Neural progenitor cell (in vitro differentiated cells): ENCODE data around the gene PLEKHG2. TPM values are rescaled to one million over a fixed set of nuclear protein-coding genes. Genes with fewer than 3 reads are reported as not detected.

ENCODE experiments used
- DNase-seq: peaks from one replicate; pipeline ENCODE4 v3.0.0-alpha.2; 2016; ENCODE audit warnings: low spot score
- H2AFZ ChIP-seq: fragments of 200-600 bp; sonication (generic); replicated peaks from 2 replicates; pipeline ENCODE4 v1.6.1; 2016; ENCODE audit warnings: antibody characterized with exemption
- H3F3A ChIP-seq: fragments of 200-600 bp; sonication (generic); 2 replicates; pipeline ENCODE4 v1.6.1; 2016; ENCODE audit warnings: antibody characterized with exemption, low read depth
- H3K27ac ChIP-seq: fragments of 200-600 bp; sonication (generic); 2 replicates; pipeline ENCODE4 v1.5.1; 2016; ENCODE audit warnings: mild to moderate bottlenecking
- H3K27me3 ChIP-seq: fragments of 200-600 bp; sonication (generic); 2 replicates; pipeline ENCODE4 v1.6.1; 2016; ENCODE audit warnings: mild to moderate bottlenecking, moderate library complexity
- H3K36me3 ChIP-seq: fragments of 200-600 bp; sonication (generic); 2 replicates; pipeline ENCODE4 v1.5.1; 2016
- H3K4me1 ChIP-seq: fragments of 200-600 bp; sonication (generic); 2 replicates; pipeline ENCODE4 v1.6.1; 2016; ENCODE audit warnings: mixed run types
- H3K4me2 ChIP-seq: fragments of 200-600 bp; sonication (generic); 2 replicates; pipeline ENCODE4 v1.6.1; 2016
- H3K4me3 ChIP-seq: fragments of 200-600 bp; sonication (generic); 2 replicates; pipeline ENCODE4 v1.5.1; 2016
- H3K79me2 ChIP-seq: fragments of 200-600 bp; sonication (generic); 2 replicates; pipeline ENCODE4 v1.6.1; 2016; ENCODE audit warnings: low read depth
- H3K9ac ChIP-seq: fragments of 200-600 bp; sonication (generic); 2 replicates; pipeline ENCODE4 v1.6.1; 2016
- H3K9me3 ChIP-seq: fragments of 200-600 bp; sonication (generic); 2 replicates; pipeline ENCODE4 v1.5.1; 2016; ENCODE audit warnings: low read depth
- H4K20me1 ChIP-seq: fragments of 200-600 bp; sonication (generic); 2 replicates; pipeline ENCODE4 v1.6.1; 2016; ENCODE audit warnings: low read depth
- H3K27ac Mint-ChIP-seq: 3 replicates; pipeline ENCODE4 v1.8.0; 2021; ENCODE audit warnings: mixed read lengths
- H3K27me3 Mint-ChIP-seq: 2 replicates; pipeline ENCODE4 v1.8.0; 2022; ENCODE audit warnings: low read depth, mild to moderate bottlenecking, inconsistent platforms, moderate library complexity, mixed read lengths; ENCODE audit not compliant: insufficient read depth
- H3K36me3 Mint-ChIP-seq: 3 replicates; pipeline ENCODE4 v1.8.0; 2021; ENCODE audit warnings: mixed read lengths
- H3K4me1 Mint-ChIP-seq: 3 replicates; pipeline ENCODE4 v1.8.0; 2021; ENCODE audit warnings: mixed read lengths
- H3K4me3 Mint-ChIP-seq: 3 replicates; pipeline ENCODE4 v1.8.0; 2021; ENCODE audit warnings: mild to moderate bottlenecking, moderate library complexity, mixed read lengths
- H3K9me3 Mint-ChIP-seq: 3 replicates; pipeline ENCODE4 v1.8.0; 2020; ENCODE audit warnings: mixed read lengths
- EZH2 ChIP-seq: fragments of 200-600 bp; sonication (generic); IDR thresholded peaks from 2 replicates; pipeline ENCODE4 v1.6.1; 2017; ENCODE audit warnings: antibody characterized with exemption, mild to moderate bottlenecking, moderate library complexity
- EZH2phosphoT487 ChIP-seq: fragments of 200-600 bp; sonication (generic); IDR thresholded peaks from 2 replicates; pipeline ENCODE4 v1.6.1; 2017; ENCODE audit warnings: antibody characterized with exemption
- total RNA-seq: library from RNA; depleted of rRNA; stranded (reverse); fragments of >200 nt; gene quantifications from 2 replicates; pipeline ENCODE4 v1.2.3, GENCODE V29; 2015; ENCODE audit warnings: low replicate concordance
- TF ChIP-seq, protein P1 (sequence below): fragments of 200-600 bp; sonication (generic); IDR thresholded peaks from 2 replicates; pipeline ENCODE4 v1.5.1; 2017; ENCODE audit warnings: antibody characterized with exemption, mild to moderate bottlenecking

Gene PLEKHG2
- total RNA-seq, 1 donor from 2014 or later: 10.7 TPM

- no peaks in the 10 kb centered on the region for H3K9me3 ChIP-seq
- Mint-ChIP-seq H3K27ac (no peak overlapping the region), H3K9me3 (no peaks in the 10 kb centered on the region), H3K27me3 (peaks cover 6% of the 10 kb centered on the region), H3K4me3 (peak overlapping the region; percentile 52), H3K4me1 (no peaks in the 10 kb centered on the region), H3K36me3 (peaks cover 43% of the 10 kb centered on the region)
- no peaks in the 10 kb centered on the region for H4K20me1 ChIP-seq
- no peak overlapping the region for H2AFZ ChIP-seq
- H3K27me3 ChIP-seq: no peaks in the 10 kb centered on the region
- H3K36me3 ChIP-seq: no peaks in the 10 kb centered on the region
- DNase-seq: no peak
- no peak overlapping the region for H3K9ac ChIP-seq
- H3K4me1 ChIP-seq: no peaks in the 10 kb centered on the region
- no peaks in the 10 kb centered on the region for H3F3A ChIP-seq
- TF ChIP-seq, protein P1, sequence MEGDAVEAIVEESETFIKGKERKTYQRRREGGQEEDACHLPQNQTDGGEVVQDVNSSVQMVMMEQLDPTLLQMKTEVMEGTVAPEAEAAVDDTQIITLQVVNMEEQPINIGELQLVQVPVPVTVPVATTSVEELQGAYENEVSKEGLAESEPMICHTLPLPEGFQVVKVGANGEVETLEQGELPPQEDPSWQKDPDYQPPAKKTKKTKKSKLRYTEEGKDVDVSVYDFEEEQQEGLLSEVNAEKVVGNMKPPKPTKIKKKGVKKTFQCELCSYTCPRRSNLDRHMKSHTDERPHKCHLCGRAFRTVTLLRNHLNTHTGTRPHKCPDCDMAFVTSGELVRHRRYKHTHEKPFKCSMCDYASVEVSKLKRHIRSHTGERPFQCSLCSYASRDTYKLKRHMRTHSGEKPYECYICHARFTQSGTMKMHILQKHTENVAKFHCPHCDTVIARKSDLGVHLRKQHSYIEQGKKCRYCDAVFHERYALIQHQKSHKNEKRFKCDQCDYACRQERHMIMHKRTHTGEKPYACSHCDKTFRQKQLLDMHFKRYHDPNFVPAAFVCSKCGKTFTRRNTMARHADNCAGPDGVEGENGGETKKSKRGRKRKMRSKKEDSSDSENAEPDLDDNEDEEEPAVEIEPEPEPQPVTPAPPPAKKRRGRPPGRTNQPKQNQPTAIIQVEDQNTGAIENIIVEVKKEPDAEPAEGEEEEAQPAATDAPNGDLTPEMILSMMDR: no peak
- TF ChIP-seq EZH2 (no peak), EZH2phosphoT487 (no peak)
- H3K79me2 ChIP-seq: no peaks in the 10 kb centered on the region
- H3K4me2 ChIP-seq: no peak overlapping the region
- H3K27ac ChIP-seq: no peak overlapping the region
- H3K4me3 ChIP-seq: no peak overlapping the region
Measured at GRCh38 chr19:39469036-39469435, 56.6 kb downstream of the PLEKHG2 start.

DNA sequence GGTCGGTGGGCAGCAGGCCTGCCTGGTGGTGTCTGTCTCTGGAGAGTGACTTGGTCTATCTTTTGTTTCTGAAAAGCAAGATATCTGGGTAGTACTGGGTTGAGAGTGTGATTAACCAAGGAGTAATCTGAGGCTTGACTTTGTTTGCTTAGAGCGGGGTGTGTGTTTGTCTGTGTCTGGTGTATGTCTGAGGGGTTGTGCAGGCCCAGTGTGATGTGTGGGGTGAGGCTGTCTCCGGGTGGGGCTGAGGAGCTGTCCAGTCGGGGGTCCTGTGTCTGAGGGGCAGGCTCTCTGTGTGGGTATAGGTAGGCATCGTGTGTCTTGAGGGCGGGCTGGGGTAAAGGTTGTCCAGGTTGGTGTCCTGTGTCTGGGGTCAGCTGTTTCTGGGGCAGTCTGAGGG is 57.1 kb downstream of the PLEKHG2 start:
- no peaks in the 10 kb centered on the region for H3F3A ChIP-seq
- Mint-ChIP-seq H3K4me1 (no peaks in the 10 kb centered on the region), H3K27ac (no peak overlapping the region), H3K36me3 (peaks cover 44% of the 10 kb centered on the region), H3K27me3 (peaks cover 6% of the 10 kb centered on the region), H3K4me3 (peak overlapping the region; percentile 17), H3K9me3 (no peaks in the 10 kb centered on the region)
- no peaks in the 10 kb centered on the region for H3K27me3 ChIP-seq
- no peak overlapping the region for H3K4me3 ChIP-seq
- H4K20me1 ChIP-seq: no peaks in the 10 kb centered on the region
- H3K79me2 ChIP-seq: no peaks in the 10 kb centered on the region
- H3K9ac ChIP-seq: no peak overlapping the region
- H2AFZ ChIP-seq: no peak overlapping the region
- no peaks in the 10 kb centered on the region for H3K36me3 ChIP-seq
- H3K4me2 ChIP-seq: no peak overlapping the region
- TF ChIP-seq EZH2 (no peak), EZH2phosphoT487 (no peak)
- TF ChIP-seq, protein P1: no peak
- H3K9me3 ChIP-seq: no peaks in the 10 kb centered on the region
- H3K4me1 ChIP-seq: no peaks in the 10 kb centered on the region
- no peak overlapping the region for H3K27ac ChIP-seq
- no peak for DNase-seq

- H3K36me3 ChIP-seq: no peaks in the 10 kb centered on the region
- H3K27ac ChIP-seq: no peak overlapping the region
- H4K20me1 ChIP-seq: no peaks in the 10 kb centered on the region
- no peaks in the 10 kb centered on the region for H3K79me2 ChIP-seq
- H3K4me1 ChIP-seq: no peaks in the 10 kb centered on the region
- H3K9me3 ChIP-seq: no peaks in the 10 kb centered on the region
- DNase-seq: no peak
- H3K4me2 ChIP-seq: no peak overlapping the region
- TF ChIP-seq, protein P1: no peak
- TF ChIP-seq EZH2phosphoT487 (no peak), EZH2 (no peak)
- H3K4me3 ChIP-seq: no peak overlapping the region
- Mint-ChIP-seq H3K4me3 (no peak overlapping the region), H3K27ac (no peak overlapping the region), H3K9me3 (no peaks in the 10 kb centered on the region), H3K4me1 (no peaks in the 10 kb centered on the region), H3K27me3 (peaks cover 6% of the 10 kb centered on the region), H3K36me3 (peaks cover 42% of the 10 kb centered on the region)
- H3K27me3 ChIP-seq: no peaks in the 10 kb centered on the region
- H2AFZ ChIP-seq: no peak overlapping the region
- H3K9ac ChIP-seq: no peak overlapping the region
- no peaks in the 10 kb centered on the region for H3F3A ChIP-seq
Measured at GRCh38 chr19:39470724-39471339, 58.4 kb downstream of the PLEKHG2 start.
